AG04449 (cell line): ENCODE results near the gene MRO.
"Not testable (repeated sequence)": the region's sequence is repeated elsewhere in the genome, so short reads cannot be mapped to it uniquely, and the experiment has no call there.

Experiments
- CTCF ChIA-PET: fragments of 350-600 bp; formaldehyde crosslinking; extraction: SDS; loops from one replicate; lab custom pipeline; 2021; ENCODE audit warnings: antibody characterized with exemption; lab: Yijun Ruan, JAX
- POLR2A ChIA-PET: fragments of 400-600, 350-600 bp; formaldehyde crosslinking; extraction: SDS; loops from one replicate; lab custom pipeline; 2020; ENCODE audit warnings: antibody characterized with exemption, inconsistent platforms; lab: Yijun Ruan, JAX
- DNase-seq: peaks from one replicate; pipeline ENCODE4 v3.0.0-alpha.2; 2010; ENCODE audit warnings: low read depth, low spot score
- H3K4me3 ChIP-seq: 2 replicates; pipeline ENCODE4 v1.5.1; 2011; ENCODE audit warnings: low read depth, mild to moderate bottlenecking, control low read depth, low read length
- CTCF ChIP-seq: IDR thresholded peaks from one replicate; pipeline ENCODE4 v1.5.1; 2011; ENCODE audit warnings: mild to moderate bottlenecking, moderate library complexity, low read length, control low read depth, inconsistent platforms; ENCODE audit not compliant: insufficient read depth; ENCODE audit errors: missing control alignments

The MRO gene

GRCh38 chr18:50783553-50783952 is 36.3 kb downstream of the MRO start:
- CTCF ChIA-PET, result no interaction called here
- H3K4me3 ChIP-seq, result no peak overlapping the region
- DNase-seq, result no peak
- POLR2A ChIA-PET, result no interaction called here
- TF ChIP-seq CTCF, result no peak

GRCh38 chr18:50779021-50779420 is 40.8 kb downstream of the MRO start:
- H3K4me3 ChIP-seq, CTCF ChIA-PET, POLR2A ChIA-PET, DNase-seq: not testable (repeated sequence)

- TF ChIP-seq CTCF, result no peak
- H3K4me3 ChIP-seq, result no peak overlapping the region
- CTCF ChIA-PET, result no interaction called here
- DNase-seq, result no peak
- POLR2A ChIA-PET, result no interaction called here
Measured at GRCh38 chr18:50776383-50776782, 43.4 kb downstream of the MRO start.

- DNase-seq, result no peak
- ChIA-PET POLR2A (no interaction called here), CTCF (no interaction called here)
- H3K4me3 ChIP-seq, result no peak overlapping the region
- no peak for TF ChIP-seq CTCF
Measured at GRCh38 chr18:50775726-50776125, 44.1 kb downstream of the MRO start.

GRCh38 chr18:50775207-50775606 is 44.6 kb downstream of the MRO start:
- no peak overlapping the region for H3K4me3 ChIP-seq
- no peak for DNase-seq
- ChIA-PET CTCF (no interaction called here), POLR2A (no interaction called here)
- no peak for TF ChIP-seq CTCF

GRCh38 chr18:50769463-50769862 is 50.4 kb downstream of the MRO start:
- no peak for DNase-seq
- ChIA-PET CTCF (no interaction called here), POLR2A (no interaction called here)
- no peak overlapping the region for H3K4me3 ChIP-seq
- TF ChIP-seq CTCF, result no peak

GRCh38 chr18:50757358-50757757 is 62.5 kb downstream of the MRO start:
- ChIA-PET CTCF (interaction anchor here (1.0 kb wide), 1 partner anchor 13 kb away, joined by 4 read pairs; no protein-coding TSS in a partner anchor), POLR2A (no interaction called here)
- no peak for DNase-seq
- TF ChIP-seq CTCF, result no peak
- H3K4me3 ChIP-seq, result no peak overlapping the region
